Natural killer cell (primary cell): ENCODE measurements around the gene CSTF3. TPM values are rescaled to one million over a fixed set of nuclear protein-coding genes. Genes with fewer than 3 reads are reported as not detected.

Experiments used
- ATAC-seq, 3 donors: fragments of 150-1000 bp in 2 of 3; fragments of 200-7000 bp in 1 of 3; cut with Tn5 transposase; 1 replicate in 1 of 3; 2 replicates in 2 of 3; pipeline ENCODE4 v1.10.0; 2021; ENCODE audit warnings: mild to moderate bottlenecking in 2 of 3, moderate library complexity in 2 of 3
- DNase-seq, 2 donors: peaks; one replicate each; pipeline versions ENCODE4 v3.0.0 to v3.0.0-alpha.2; 2013 to 2021; ENCODE audit warnings: mixed read lengths in 1 of 2
- H3K27ac ChIP-seq: one replicate; pipeline ENCODE4 v1.5.1; 2013; ENCODE audit warnings: mild to moderate bottlenecking, low read length
- H3K27me3 ChIP-seq: one replicate; pipeline ENCODE4 v1.6.1; 2013; ENCODE audit warnings: low read length; ENCODE audit not compliant: control insufficient read depth, insufficient read depth
- H3K36me3 ChIP-seq: one replicate; pipeline ENCODE4 v1.6.1; 2013; ENCODE audit warnings: low read length; ENCODE audit not compliant: control insufficient read depth, insufficient read depth
- H3K4me1 ChIP-seq: one replicate; pipeline ENCODE4 v1.6.1; 2013; ENCODE audit warnings: low read length; ENCODE audit not compliant: control insufficient read depth, insufficient read depth
- H3K4me3 ChIP-seq: one replicate; pipeline ENCODE4 v1.5.1; 2013; ENCODE audit warnings: low read length
- H3K9me3 ChIP-seq: one replicate; pipeline ENCODE4 v1.6.1; 2013; ENCODE audit warnings: low read length; ENCODE audit not compliant: control insufficient read depth, insufficient read depth
- H3K27ac Mint-ChIP-seq, 2 donors: one replicate each; pipeline ENCODE4 v1.8.0; 2022; ENCODE audit warnings: mild to moderate bottlenecking in 2 of 2, mixed read lengths in 2 of 2, moderate library complexity in 1 of 2
- H3K27me3 Mint-ChIP-seq, 2 donors: one replicate each; pipeline ENCODE4 v1.8.0; 2022; ENCODE audit warnings: low read depth in 2 of 2, mixed read lengths in 2 of 2
- H3K36me3 Mint-ChIP-seq: one replicate; pipeline ENCODE4 v1.8.0; 2022; ENCODE audit warnings: mixed read lengths
- H3K4me1 Mint-ChIP-seq, 2 donors: one replicate each; pipeline ENCODE4 v1.8.0; 2022; ENCODE audit warnings: mixed read lengths in 2 of 2
- H3K4me3 Mint-ChIP-seq: one replicate; pipeline ENCODE4 v1.8.0; 2022; ENCODE audit warnings: mild to moderate bottlenecking, moderate library complexity, mixed read lengths
- H3K9me3 Mint-ChIP-seq, 2 donors: one replicate each; pipeline ENCODE4 v1.8.0; 2022; ENCODE audit warnings: mixed read lengths in 2 of 2
- CTCF ChIP-seq: fragments of 200-600 bp; IDR thresholded peaks from one replicate; pipeline ENCODE4 v1.8.0; 2022; ENCODE audit warnings: antibody characterized with exemption
- WGBS: methylation state at CpG from one replicate; pipeline ENCODE4 v1.1.7; 2013; ENCODE audit warnings: missing lambda C conversion rate; ENCODE audit not compliant: insufficient coverage; 5-methylcytosine and 5-hydroxymethylcytosine counted together
- intact Hi-C: fragments of 100-400 bp; cut with micrococcal nuclease; formaldehyde crosslinking; loops from one replicate; pipeline ENCODE4 v1.14.2; 2022
- total RNA-seq, 4 donors: library from RNA; stranded (reverse); fragments of 120-200 nt in 1 of 4; gene quantifications; one replicate each; pipeline versions ENCODE4 v1.2.3 to v1.2.4, GENCODE V29; 2013 to 2022

CSTF3 gene
- total RNA-seq, 3 donors from 2014 or later (not counting 1 experiment from before 2014, with no cell fraction given) = 10.9 to 15.6 (median 12.0) TPM

GRCh38 chr11:33040862-33041453 is 120.3 kb downstream of the CSTF3 start:
- H3K27me3 ChIP-seq = no peaks in the 10 kb centered on the region
- peaks cover 12% of the 10 kb centered on the region for H3K4me1 ChIP-seq
- H3K4me3 ChIP-seq = no peak overlapping the region
- H3K36me3 ChIP-seq = peaks cover 7% of the 10 kb centered on the region
- intact Hi-C loops = loop anchor here (1.0 kb wide), 1 partner anchor 24 kb away; no protein-coding TSS in a partner anchor
- DNase-seq (no peak), ATAC-seq (no peak)
- Mint-ChIP-seq H3K4me3 (peak overlapping the region; percentile 96), H3K9me3 (no peaks in the 10 kb centered on the region), H3K4me1 (peaks cover 11% of the 10 kb centered on the region in 2 donors), H3K27ac (peak overlapping the region; percentile 90 to 93), H3K36me3 (no peaks in the 10 kb centered on the region), H3K27me3 (no peaks in the 10 kb centered on the region)
- no peaks in the 10 kb centered on the region for H3K9me3 ChIP-seq
- peak overlapping the region; percentile 71 for H3K27ac ChIP-seq
- TF ChIP-seq CTCF = no peak
- WGBS = 68% methylated on average over 4 of the region's 5 CpGs

DNA sequence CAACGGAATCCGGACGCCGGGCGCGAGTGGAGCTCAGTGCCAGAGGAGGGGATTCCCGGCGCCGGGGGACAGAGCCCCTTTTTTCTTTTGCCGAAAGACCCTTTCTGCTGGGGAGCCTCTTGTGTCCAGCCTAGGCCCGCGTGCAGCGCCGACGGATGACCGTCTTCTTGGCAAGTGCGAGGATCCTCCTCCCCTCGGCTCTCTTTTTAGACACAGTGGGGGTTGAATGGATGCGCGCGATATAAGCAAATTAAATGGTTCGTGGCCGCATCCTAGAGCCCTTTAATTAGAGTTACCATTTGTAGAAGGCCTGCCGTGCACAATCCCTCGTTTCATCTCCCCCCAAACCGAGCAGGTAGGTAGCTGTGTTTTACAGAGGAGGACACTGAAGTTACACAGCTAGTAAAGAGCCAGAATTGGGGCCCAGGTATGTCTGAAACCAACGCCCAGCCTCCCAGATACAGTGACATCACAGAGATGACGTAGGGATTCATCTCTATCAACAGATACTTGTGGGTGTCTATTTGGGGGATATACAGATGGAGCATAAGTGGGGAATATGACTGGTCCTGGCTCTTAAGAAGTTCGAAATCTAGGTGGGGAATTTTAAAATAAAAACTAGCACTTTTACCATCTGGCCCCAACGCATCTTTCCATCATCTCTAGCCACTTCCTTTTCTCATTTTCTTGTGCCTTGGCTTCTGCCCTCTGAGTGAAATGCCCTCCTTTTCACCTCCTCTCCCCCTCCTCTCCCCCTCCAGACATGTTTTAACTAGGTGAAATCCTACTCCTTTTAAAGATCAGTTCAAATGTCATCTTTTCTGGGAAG is 121.0 kb downstream of the CSTF3 start:
- Mint-ChIP-seq H3K4me3 (peak overlapping the region; percentile 96), H3K4me1 (peaks cover 11% of the 10 kb centered on the region in 2 donors), H3K9me3 (no peaks in the 10 kb centered on the region), H3K36me3 (no peaks in the 10 kb centered on the region), H3K27ac (peak overlapping the region; percentile 90 to 93), H3K27me3 (peaks cover 0 to 3% of the 10 kb centered on the region in 2 donors)
- peak overlapping the region; percentile 99 for H3K4me3 ChIP-seq
- H3K9me3 ChIP-seq = no peaks in the 10 kb centered on the region
- ATAC-seq (peak; percentile 10 to 20 (median 11)), DNase-seq (peak; percentile 21 to 73)
- WGBS = 2% methylated on average over 20 of the region's 30 CpGs
- H3K27me3 ChIP-seq = no peaks in the 10 kb centered on the region
- intact Hi-C loops = loop anchor here (1.0 kb wide), 1 partner anchor 23 kb away; no protein-coding TSS in a partner anchor
- peaks cover 5% of the 10 kb centered on the region for H3K36me3 ChIP-seq
- H3K4me1 ChIP-seq = peaks cover 12% of the 10 kb centered on the region
- TF ChIP-seq CTCF = no peak
- peak overlapping the region; percentile 71 for H3K27ac ChIP-seq

- H3K4me3 Mint-ChIP-seq = peak within 1 kb of the TSS; percentile 96
- Histone ChIP-seq H3K4me1 (peaks cover 12% of the 10 kb centered on the region), H3K9me3 (no peaks in the 10 kb centered on the region), H3K27ac (peak within 1 kb of the TSS; percentile 92), H3K4me3 (peak within 1 kb of the TSS; percentile 99), H3K27me3 (no peaks in the 10 kb centered on the region), H3K36me3 (peaks cover 1% of the 10 kb centered on the region)
- peak; percentile 78 to 89 for DNase-seq
- WGBS = under 1% methylated on average over 84 of the region's 84 CpGs
- no peak for TF ChIP-seq CTCF
- peak; percentile 88 to 94 (median 89) for ATAC-seq
- peak within 1 kb of the TSS; percentile 90 to 93 for H3K27ac Mint-ChIP-seq
- no peaks in the 10 kb centered on the region for H3K9me3 Mint-ChIP-seq
- intact Hi-C loops = loop anchor here (1.0 to 5.0 kb wide), 4 partner anchors 22 to 1013 kb away; partner anchors contain the start of genes CAPRIN1 and HIPK3
- peaks cover 11% of the 10 kb centered on the region in 2 donors for H3K4me1 Mint-ChIP-seq
- no peaks in the 10 kb centered on the region for H3K36me3 Mint-ChIP-seq
- H3K27me3 Mint-ChIP-seq = peaks cover 2 to 8% of the 10 kb centered on the region in 2 donors
These were observed 121.8 kb downstream of the CSTF3 start, which contains the start of gene TCP11L1 for GRCh38 chr11:33039274-33040032. TCP11L1 (plus strand) TSS chr11:33039572; CDS start chr11:33043774, 4,202 bp downstream.
